ENCODE data around the gene INPP5K. TPM values are rescaled to one million over a fixed set of nuclear protein-coding genes. Genes with fewer than 3 reads are reported as not detected.

The INPP5K gene
- total RNA-seq, 1 donor from 2014 or later, result 29.8 TPM

DNA sequence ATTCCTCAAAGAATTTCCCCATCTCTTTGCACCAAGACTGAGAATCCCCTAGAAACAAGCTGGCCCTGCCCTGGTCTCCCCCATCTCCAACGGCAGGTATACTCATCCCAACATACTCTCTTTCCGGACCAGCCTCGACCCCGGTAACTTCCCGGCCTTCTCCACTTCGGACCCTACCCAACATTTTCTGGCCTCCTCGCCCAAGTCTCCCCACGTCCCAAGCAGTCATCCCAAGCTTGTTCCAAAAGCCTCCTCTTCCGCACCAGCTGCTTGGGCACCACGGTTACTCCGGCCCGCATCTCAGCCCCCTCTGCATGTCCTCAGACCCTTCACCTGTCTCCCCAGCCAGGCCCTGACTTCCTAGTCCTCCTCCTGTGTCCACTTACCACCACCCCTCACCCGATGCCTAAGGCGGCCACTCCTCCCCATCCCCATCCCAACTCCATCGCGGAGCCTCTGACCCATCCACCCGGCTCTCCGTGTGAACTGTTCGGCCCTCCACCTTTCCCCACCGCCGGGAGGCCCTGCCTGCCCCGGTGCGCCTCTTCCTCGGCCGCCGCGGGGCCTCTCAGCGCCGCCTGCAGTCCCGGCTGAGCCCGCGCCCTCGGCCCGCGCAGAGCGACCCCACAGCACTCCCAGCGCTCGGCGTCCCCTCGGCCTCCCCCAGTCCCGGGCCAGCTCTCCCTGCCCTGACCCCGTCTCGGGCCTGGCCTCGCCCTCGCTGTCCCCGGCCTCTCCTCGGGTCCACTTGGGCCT lies 45.2 kb upstream of the INPP5K start:
- no peaks in the 10 kb centered on the region for H3K36me3 Mint-ChIP-seq (ENCODE audit: insufficient read depth)
- H3K4me1 Mint-ChIP-seq (ENCODE audit: low read depth), result peaks cover 23% of the 10 kb centered on the region
- peak overlapping the region; percentile 85 for H3K4me3 Mint-ChIP-seq (ENCODE audit: low read depth)
- peaks cover 12% of the 10 kb centered on the region for H3K27me3 Mint-ChIP-seq
- peak; percentile 45 for TF ChIP-seq CTCF (IDR thresholded peaks at IDR 0.05; ENCODE audit: unreplicated experiment)
- H3K9me3 Mint-ChIP-seq (ENCODE audit: low read depth), result no peaks in the 10 kb centered on the region
- peak overlapping the region; percentile 94 for H3K27ac Mint-ChIP-seq
- peak; percentile 42 for DNase-seq (ENCODE audit: low spot score, unreplicated experiment)

- H3K27ac Mint-ChIP-seq, result peak overlapping the region; percentile 94
- H3K36me3 Mint-ChIP-seq (ENCODE audit: insufficient read depth), result no peaks in the 10 kb centered on the region
- no peak for DNase-seq (ENCODE audit: low spot score, unreplicated experiment)
- H3K4me3 Mint-ChIP-seq (ENCODE audit: low read depth), result peak overlapping the region; percentile 85
- no peaks in the 10 kb centered on the region for H3K9me3 Mint-ChIP-seq (ENCODE audit: low read depth)
- TF ChIP-seq CTCF (IDR thresholded peaks at IDR 0.05; ENCODE audit: unreplicated experiment), result no peak
- H3K4me1 Mint-ChIP-seq (ENCODE audit: low read depth), result peaks cover 23% of the 10 kb centered on the region
- peaks cover 10% of the 10 kb centered on the region for H3K27me3 Mint-ChIP-seq
Measured at GRCh38 chr17:1560858-1561355, 44.5 kb upstream of the INPP5K start.

- no peaks in the 10 kb centered on the region for H3K9me3 Mint-ChIP-seq (ENCODE audit: low read depth)
- TF ChIP-seq CTCF (IDR thresholded peaks at IDR 0.05; ENCODE audit: unreplicated experiment), result no peak
- H3K27ac Mint-ChIP-seq, result peak overlapping the region; percentile 8
- peak overlapping the region; percentile 85 for H3K4me3 Mint-ChIP-seq (ENCODE audit: low read depth)
- no peak for DNase-seq (ENCODE audit: low spot score, unreplicated experiment)
- H3K4me1 Mint-ChIP-seq (ENCODE audit: low read depth), result peaks cover 23% of the 10 kb centered on the region
- no peaks in the 10 kb centered on the region for H3K36me3 Mint-ChIP-seq (ENCODE audit: insufficient read depth)
- peaks cover 7% of the 10 kb centered on the region for H3K27me3 Mint-ChIP-seq
Measured at GRCh38 chr17:1560101-1560857, 43.9 kb upstream of the INPP5K start.

GRCh38 chr17:1559047-1560043 lies 42.9 kb upstream of the INPP5K start:
- Mint-ChIP-seq H3K27ac (peak overlapping the region; percentile 67), H3K4me1 (ENCODE audit: low read depth) (peaks cover 23% of the 10 kb centered on the region), H3K9me3 (ENCODE audit: low read depth) (no peaks in the 10 kb centered on the region), H3K36me3 (ENCODE audit: insufficient read depth) (peaks cover 2% of the 10 kb centered on the region), H3K4me3 (ENCODE audit: low read depth) (peak overlapping the region; percentile 54), H3K27me3 (peaks cover 7% of the 10 kb centered on the region)
- DNase-seq (ENCODE audit: low spot score, unreplicated experiment), result no peak
- TF ChIP-seq CTCF (IDR thresholded peaks at IDR 0.05; ENCODE audit: unreplicated experiment), result no peak
